ENCODE measurements around the gene NSD2. TPM values are rescaled to one million over a fixed set of nuclear protein-coding genes. Genes with fewer than 3 reads are reported as not detected.

The NSD2 gene
- total RNA-seq, 1 donor from 2014 or later: 44.6 TPM

DNA sequence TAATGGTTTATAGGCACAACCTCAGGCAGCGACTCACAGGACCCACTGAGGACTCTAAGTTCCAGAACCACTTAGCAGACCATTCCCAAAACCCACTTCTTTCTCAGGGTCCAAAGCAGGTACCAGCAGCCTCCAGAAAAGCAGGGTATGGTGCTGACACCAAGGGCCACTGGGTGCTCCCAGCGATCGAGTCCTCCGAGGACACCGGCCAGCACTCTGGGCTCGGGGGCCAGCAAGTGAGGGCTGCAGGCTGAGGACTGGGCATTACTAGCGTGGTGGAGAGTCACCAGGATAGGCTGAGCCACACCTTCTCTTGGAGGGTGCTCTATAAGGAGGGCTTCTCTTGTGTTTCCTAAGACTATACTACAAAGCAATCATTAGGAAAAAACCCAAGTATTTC lies 34.5 kb upstream of the NSD2 start:
- no peak overlapping the region for H3K27ac Mint-ChIP-seq
- no peak overlapping the region for H3K4me3 Mint-ChIP-seq
- no peaks in the 10 kb centered on the region for H3K9me3 Mint-ChIP-seq
- H3K27me3 Mint-ChIP-seq: no peaks in the 10 kb centered on the region
- H3K4me1 Mint-ChIP-seq: peaks cover 27% of the 10 kb centered on the region
- TF ChIP-seq, protein P1, sequence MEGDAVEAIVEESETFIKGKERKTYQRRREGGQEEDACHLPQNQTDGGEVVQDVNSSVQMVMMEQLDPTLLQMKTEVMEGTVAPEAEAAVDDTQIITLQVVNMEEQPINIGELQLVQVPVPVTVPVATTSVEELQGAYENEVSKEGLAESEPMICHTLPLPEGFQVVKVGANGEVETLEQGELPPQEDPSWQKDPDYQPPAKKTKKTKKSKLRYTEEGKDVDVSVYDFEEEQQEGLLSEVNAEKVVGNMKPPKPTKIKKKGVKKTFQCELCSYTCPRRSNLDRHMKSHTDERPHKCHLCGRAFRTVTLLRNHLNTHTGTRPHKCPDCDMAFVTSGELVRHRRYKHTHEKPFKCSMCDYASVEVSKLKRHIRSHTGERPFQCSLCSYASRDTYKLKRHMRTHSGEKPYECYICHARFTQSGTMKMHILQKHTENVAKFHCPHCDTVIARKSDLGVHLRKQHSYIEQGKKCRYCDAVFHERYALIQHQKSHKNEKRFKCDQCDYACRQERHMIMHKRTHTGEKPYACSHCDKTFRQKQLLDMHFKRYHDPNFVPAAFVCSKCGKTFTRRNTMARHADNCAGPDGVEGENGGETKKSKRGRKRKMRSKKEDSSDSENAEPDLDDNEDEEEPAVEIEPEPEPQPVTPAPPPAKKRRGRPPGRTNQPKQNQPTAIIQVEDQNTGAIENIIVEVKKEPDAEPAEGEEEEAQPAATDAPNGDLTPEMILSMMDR (IDR thresholded peaks at IDR 0.05): no peak
- no peak for DNase-seq
- POLR2A ChIA-PET: no interaction called here
- no peak for ATAC-seq (ENCODE audit: low read depth)
- H3K36me3 Mint-ChIP-seq (ENCODE audit: low read depth): peaks cover 72% of the 10 kb centered on the region
- CTCF ChIA-PET: no interaction called here
- intact Hi-C loops (cut with micrococcal nuclease): no loop called here

DNA sequence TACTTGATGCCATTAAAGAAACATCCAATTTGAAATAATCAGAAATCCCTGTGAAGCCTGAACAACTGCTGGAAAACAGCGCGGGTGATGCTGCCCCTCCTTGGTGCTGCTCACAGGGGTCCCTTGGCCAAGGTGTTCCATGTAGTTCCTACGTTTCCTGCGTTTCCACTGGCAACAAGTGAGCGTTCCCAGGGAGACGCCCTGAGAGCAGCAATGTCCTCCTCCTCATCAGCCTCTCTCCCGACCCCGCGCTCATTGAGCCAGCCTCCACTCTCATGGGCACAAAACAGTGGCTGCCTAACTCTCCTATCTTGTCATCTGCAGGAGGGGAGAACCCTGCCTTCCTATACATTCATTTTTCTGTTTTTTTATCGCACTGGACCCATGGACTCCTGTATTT lies 34.1 kb upstream of the NSD2 start:
- DNase-seq (no peak), ATAC-seq (ENCODE audit: low read depth) (no peak)
- no peaks in the 10 kb centered on the region for H3K27me3 Mint-ChIP-seq
- H3K4me3 Mint-ChIP-seq: no peak overlapping the region
- H3K36me3 Mint-ChIP-seq (ENCODE audit: low read depth): peaks cover 72% of the 10 kb centered on the region
- H3K4me1 Mint-ChIP-seq: peaks cover 26% of the 10 kb centered on the region
- H3K9me3 Mint-ChIP-seq: no peaks in the 10 kb centered on the region
- CTCF ChIA-PET: no interaction called here
- TF ChIP-seq, protein P1 (IDR thresholded peaks at IDR 0.05): no peak
- H3K27ac Mint-ChIP-seq: no peak overlapping the region
- POLR2A ChIA-PET: no interaction called here
- intact Hi-C loops (cut with micrococcal nuclease): no loop called here

DNA sequence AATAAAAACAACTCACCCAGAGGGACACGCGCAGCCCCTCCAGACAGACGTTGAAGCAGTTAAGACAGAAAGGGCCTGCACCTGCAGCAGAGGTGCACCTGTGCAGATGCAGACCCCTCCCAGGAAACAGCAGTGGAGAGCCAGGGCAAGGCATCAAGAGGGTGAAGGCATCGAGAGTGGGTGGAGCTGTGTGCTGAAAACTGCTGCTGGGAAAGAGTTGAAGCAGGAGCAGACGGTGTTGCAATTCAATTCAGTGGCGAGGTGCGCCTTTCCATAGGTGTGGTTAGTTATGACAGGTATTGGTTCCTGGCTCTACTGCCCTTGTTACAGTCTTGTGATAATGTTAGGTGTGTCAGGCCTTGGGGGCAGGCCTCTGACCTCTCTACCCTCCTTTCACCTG lies 31.9 kb upstream of the NSD2 start:
- CTCF ChIA-PET: no interaction called here
- peaks cover 77% of the 10 kb centered on the region for H3K36me3 Mint-ChIP-seq (ENCODE audit: low read depth)
- H3K4me3 Mint-ChIP-seq: no peak overlapping the region
- no peaks in the 10 kb centered on the region for H3K27me3 Mint-ChIP-seq
- peaks cover 7% of the 10 kb centered on the region for H3K4me1 Mint-ChIP-seq
- intact Hi-C loops (cut with micrococcal nuclease): no loop called here
- ATAC-seq (ENCODE audit: low read depth): no peak
- POLR2A ChIA-PET: no interaction called here
- no peaks in the 10 kb centered on the region for H3K9me3 Mint-ChIP-seq
- TF ChIP-seq, protein P1 (IDR thresholded peaks at IDR 0.05): no peak
- DNase-seq: no peak
- no peak overlapping the region for H3K27ac Mint-ChIP-seq

DNA sequence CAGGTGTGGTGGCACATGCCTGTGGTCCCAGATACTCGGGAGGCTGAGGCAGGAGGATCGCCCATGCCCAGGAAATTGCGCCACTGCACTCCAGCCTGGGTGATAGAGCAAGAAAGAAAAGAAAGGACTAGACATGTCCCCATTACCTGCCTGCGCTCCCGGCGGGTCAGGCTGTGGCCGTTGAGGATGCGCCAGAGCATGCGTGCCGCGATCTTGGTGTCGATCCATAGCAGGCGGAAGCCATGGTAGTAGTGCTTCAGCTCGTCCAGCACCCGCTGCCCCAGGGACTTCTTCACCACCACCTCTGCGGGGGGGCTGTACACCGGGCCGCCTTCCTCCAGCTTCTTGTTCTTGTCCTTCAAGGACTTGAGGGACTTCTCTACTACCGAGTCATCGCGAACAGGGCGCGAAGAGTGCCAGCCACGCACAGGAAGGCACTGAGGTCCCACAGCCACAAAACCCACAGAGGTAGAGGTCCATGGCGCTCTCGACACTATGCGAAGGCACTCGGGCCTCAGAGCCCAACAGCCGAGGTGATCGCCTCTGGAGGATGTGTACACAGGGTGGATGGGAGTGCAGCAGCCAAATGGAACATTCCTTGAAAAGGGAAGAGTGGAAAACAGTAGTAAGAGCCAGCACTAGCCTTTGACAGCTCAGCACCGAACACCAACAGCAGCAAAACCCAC lies 29.8 kb upstream of the NSD2 start:
- no peak for DNase-seq
- TF ChIP-seq, protein P1 (IDR thresholded peaks at IDR 0.05): no peak
- no peaks in the 10 kb centered on the region for H3K27me3 Mint-ChIP-seq
- ChIA-PET POLR2A (no interaction called here), CTCF (no interaction called here)
- H3K4me1 Mint-ChIP-seq: no peaks in the 10 kb centered on the region
- no peaks in the 10 kb centered on the region for H3K9me3 Mint-ChIP-seq
- intact Hi-C loops (cut with micrococcal nuclease): no loop called here
- H3K36me3 Mint-ChIP-seq (ENCODE audit: low read depth): peaks cover 76% of the 10 kb centered on the region
- H3K27ac Mint-ChIP-seq: no peak overlapping the region
- H3K4me3 Mint-ChIP-seq: no peak overlapping the region
- no peak for ATAC-seq (ENCODE audit: low read depth)

DNA sequence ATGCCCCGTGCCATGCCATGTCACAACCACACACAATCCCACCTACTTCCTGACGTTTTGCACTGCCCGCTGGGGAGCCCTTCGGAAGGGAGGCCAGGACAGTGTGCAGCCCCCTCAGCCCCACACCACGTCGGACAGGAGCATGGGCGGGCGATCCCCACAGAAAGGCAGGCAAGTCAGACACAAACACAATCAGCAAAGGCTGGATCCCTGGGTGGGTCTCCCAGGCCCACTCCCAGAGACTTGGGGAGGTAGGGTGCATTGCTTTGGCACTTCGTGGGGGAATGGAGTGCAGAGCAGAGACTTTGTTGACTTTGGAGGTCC lies 29.3 kb upstream of the NSD2 start:
- TF ChIP-seq, protein P1 (IDR thresholded peaks at IDR 0.05): no peak
- no peak overlapping the region for H3K4me3 Mint-ChIP-seq
- ChIA-PET POLR2A (no interaction called here), CTCF (no interaction called here)
- intact Hi-C loops (cut with micrococcal nuclease): no loop called here
- no peaks in the 10 kb centered on the region for H3K9me3 Mint-ChIP-seq
- H3K4me1 Mint-ChIP-seq: no peaks in the 10 kb centered on the region
- peaks cover 75% of the 10 kb centered on the region for H3K36me3 Mint-ChIP-seq (ENCODE audit: low read depth)
- H3K27ac Mint-ChIP-seq: no peak overlapping the region
- ATAC-seq (ENCODE audit: low read depth) (no peak), DNase-seq (no peak)
- H3K27me3 Mint-ChIP-seq: no peaks in the 10 kb centered on the region
